GM23338 (cell line): ENCODE measurements around the gene AKAP8L.

Experiments
- EZH2 ChIP-seq: fragments of 200-600 bp; sonication (generic); IDR thresholded peaks from one replicate; pipeline ENCODE4 v1.8.0; 2017; ENCODE audit warnings: antibody characterized with exemption, mild to moderate bottlenecking, low read depth; ENCODE audit not compliant: unreplicated experiment
- JUNB ChIP-seq: IDR thresholded peaks from one replicate; pipeline ENCODE4 v1.6.1; 2016; ENCODE audit warnings: antibody characterized with exemption; ENCODE audit not compliant: unreplicated experiment
- POLR2AphosphoS5 ChIP-seq: IDR thresholded peaks from 2 replicates; pipeline ENCODE4 v1.6.1; 2016; ENCODE audit warnings: antibody characterized with exemption, low read depth
- TF ChIP-seq, protein P1 (sequence below), 2 experiments: fragments of 200-600 bp in 1 of 2; sonication (generic) in 1 of 2; conservative IDR thresholded peaks; 2 replicates each; pipeline versions ENCODE4 v1.5.1 to v1.6.1; 2016 to 2017; ENCODE audit warnings: antibody characterized with exemption in 2 of 2, low read depth in 2 of 2, mild to moderate bottlenecking in 2 of 2, moderate library complexity in 1 of 2

GRCh38 chr19:15433519-15434069 lies 14.8 kb upstream of the AKAP8L start:
- TF ChIP-seq EZH2 (no peak), JUNB (no peak), POLR2AphosphoS5 (no peak)
- TF ChIP-seq, protein P1, sequence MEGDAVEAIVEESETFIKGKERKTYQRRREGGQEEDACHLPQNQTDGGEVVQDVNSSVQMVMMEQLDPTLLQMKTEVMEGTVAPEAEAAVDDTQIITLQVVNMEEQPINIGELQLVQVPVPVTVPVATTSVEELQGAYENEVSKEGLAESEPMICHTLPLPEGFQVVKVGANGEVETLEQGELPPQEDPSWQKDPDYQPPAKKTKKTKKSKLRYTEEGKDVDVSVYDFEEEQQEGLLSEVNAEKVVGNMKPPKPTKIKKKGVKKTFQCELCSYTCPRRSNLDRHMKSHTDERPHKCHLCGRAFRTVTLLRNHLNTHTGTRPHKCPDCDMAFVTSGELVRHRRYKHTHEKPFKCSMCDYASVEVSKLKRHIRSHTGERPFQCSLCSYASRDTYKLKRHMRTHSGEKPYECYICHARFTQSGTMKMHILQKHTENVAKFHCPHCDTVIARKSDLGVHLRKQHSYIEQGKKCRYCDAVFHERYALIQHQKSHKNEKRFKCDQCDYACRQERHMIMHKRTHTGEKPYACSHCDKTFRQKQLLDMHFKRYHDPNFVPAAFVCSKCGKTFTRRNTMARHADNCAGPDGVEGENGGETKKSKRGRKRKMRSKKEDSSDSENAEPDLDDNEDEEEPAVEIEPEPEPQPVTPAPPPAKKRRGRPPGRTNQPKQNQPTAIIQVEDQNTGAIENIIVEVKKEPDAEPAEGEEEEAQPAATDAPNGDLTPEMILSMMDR (conservative IDR thresholded peaks at IDR 0.05; ENCODE audit: low read depth in 2 of 2): no peak
